HG03060 (cell line): ENCODE data around the gene CBX3.
"Not testable (repeated sequence)": the region's sequence is repeated elsewhere in the genome, so short reads cannot be mapped to it uniquely, and the experiment has no call there.

Source experiments
- ATAC-seq: cut with Tn5 transposase; IDR thresholded peaks from one replicate; pipeline ENCODE4 v1.9.1; 2021; ENCODE audit warnings: low read depth, moderate number of reproducible peaks; ENCODE audit not compliant: unreplicated experiment

CBX3 gene

GRCh38 chr7:26169271-26169670 is 32.3 kb upstream of the CBX3 start:
- no peak for ATAC-seq

GRCh38 chr7:26170663-26171062 is 30.9 kb upstream of the CBX3 start:
- no peak for ATAC-seq

- ATAC-seq: no peak
Measured at GRCh38 chr7:26171601-26172000, 29.9 kb upstream of the CBX3 start.

- ATAC-seq: no peak
Measured at GRCh38 chr7:26172048-26172447, 29.5 kb upstream of the CBX3 start.

- not testable (repeated sequence) for ATAC-seq
Measured at GRCh38 chr7:26175903-26176302, 25.6 kb upstream of the CBX3 start.

GRCh38 chr7:26176696-26177095 is 24.8 kb upstream of the CBX3 start:
- ATAC-seq: not testable (repeated sequence)

GRCh38 chr7:26177269-26177668 is 24.3 kb upstream of the CBX3 start:
- ATAC-seq: not testable (repeated sequence)

- ATAC-seq: no peak
Measured at GRCh38 chr7:26178272-26178960, 23.1 kb upstream of the CBX3 start.

- ATAC-seq: no peak
Measured at GRCh38 chr7:26179422-26179821, 22.1 kb upstream of the CBX3 start.

- no peak for ATAC-seq
Measured at GRCh38 chr7:26179826-26180497, 21.6 kb upstream of the CBX3 start.

- ATAC-seq: no peak
Measured at GRCh38 chr7:26180792-26181198, 20.8 kb upstream of the CBX3 start.

- no peak for ATAC-seq
Measured at GRCh38 chr7:26181474-26182227, 19.9 kb upstream of the CBX3 start.

- no peak for ATAC-seq
Measured at GRCh38 chr7:26182283-26182682, 19.3 kb upstream of the CBX3 start.

GRCh38 chr7:26182706-26183105 is 18.8 kb upstream of the CBX3 start:
- ATAC-seq: no peak

- ATAC-seq: no peak
Measured at GRCh38 chr7:26183545-26184280, 17.8 kb upstream of the CBX3 start.

- ATAC-seq: not testable (repeated sequence)
Measured at GRCh38 chr7:26184281-26185101, 17.1 kb upstream of the CBX3 start.

- no peak for ATAC-seq
Measured at GRCh38 chr7:26185131-26185843, 16.3 kb upstream of the CBX3 start.

- ATAC-seq: no peak
Measured at GRCh38 chr7:26185844-26186180, 15.7 kb upstream of the CBX3 start.
